Naive B cell (primary cell): ENCODE data around the gene SH3RF1. TPM values are rescaled to one million over a fixed set of nuclear protein-coding genes. Genes with fewer than 3 reads are reported as not detected.
A peak's percentile ranks its signal among the peaks of the same experiment; 100 is the strongest.

Source experiments
- ATAC-seq, 2 donors: fragments of 150-1000 bp; cut with Tn5 transposase; 2 replicates each; pipeline ENCODE4 v1.10.0; 2021; ENCODE audit warnings: low read depth in 2 of 2, mild to moderate bottlenecking in 2 of 2, moderate library complexity in 2 of 2
- DNase-seq: peaks from one replicate; pipeline ENCODE4 v3.0.0; 2022
- H3K27ac Mint-ChIP-seq, 6 donors: one replicate each; pipeline ENCODE4 v1.8.0; 2020 to 2022; ENCODE audit warnings: mild to moderate bottlenecking in 6 of 6, mixed read lengths in 6 of 6, moderate library complexity in 5 of 6, inconsistent platforms in 2 of 6
- H3K27me3 Mint-ChIP-seq, 3 donors: one replicate each; pipeline ENCODE4 v1.8.0; 2021 to 2022; ENCODE audit warnings: mixed read lengths in 3 of 3, mild to moderate bottlenecking in 1 of 3
- H3K36me3 Mint-ChIP-seq, 2 donors: one replicate each; pipeline ENCODE4 v1.8.0; 2020 to 2022; ENCODE audit warnings: mixed read lengths in 2 of 2, inconsistent platforms in 1 of 2, mild to moderate bottlenecking in 1 of 2
- H3K4me1 Mint-ChIP-seq, 3 donors: one replicate each; pipeline ENCODE4 v1.8.0; 2020 to 2022; ENCODE audit warnings: mixed read lengths in 3 of 3, inconsistent platforms in 1 of 3, mild to moderate bottlenecking in 1 of 3, moderate library complexity in 1 of 3
- H3K4me3 Mint-ChIP-seq, 8 donors: one replicate each; pipeline ENCODE4 v1.8.0; 2020 to 2022; ENCODE audit warnings: mild to moderate bottlenecking in 8 of 8, mixed read lengths in 8 of 8, moderate library complexity in 8 of 8, inconsistent platforms in 2 of 8
- H3K9me3 Mint-ChIP-seq, 7 donors: one replicate each; pipeline ENCODE4 v1.8.0; 2020 to 2022; ENCODE audit warnings: mixed read lengths in 7 of 7, mild to moderate bottlenecking in 5 of 7, inconsistent platforms in 2 of 7, moderate library complexity in 1 of 7
- polyA plus RNA-seq, 6 donors: library from polyadenylated mRNA; unstranded; fragments of 300-500 nt; fragmentation: Illumina TruSeq; gene quantifications; one replicate each; pipeline ENCODE4 v1.2.3, GENCODE V29; 2021; ENCODE audit warnings: low read depth in 6 of 6

SH3RF1 gene
- polyA plus RNA-seq, 6 donors from 2014 or later = 0.57 to 1.7 (median 1.1) TPM; not detected in 1

DNA sequence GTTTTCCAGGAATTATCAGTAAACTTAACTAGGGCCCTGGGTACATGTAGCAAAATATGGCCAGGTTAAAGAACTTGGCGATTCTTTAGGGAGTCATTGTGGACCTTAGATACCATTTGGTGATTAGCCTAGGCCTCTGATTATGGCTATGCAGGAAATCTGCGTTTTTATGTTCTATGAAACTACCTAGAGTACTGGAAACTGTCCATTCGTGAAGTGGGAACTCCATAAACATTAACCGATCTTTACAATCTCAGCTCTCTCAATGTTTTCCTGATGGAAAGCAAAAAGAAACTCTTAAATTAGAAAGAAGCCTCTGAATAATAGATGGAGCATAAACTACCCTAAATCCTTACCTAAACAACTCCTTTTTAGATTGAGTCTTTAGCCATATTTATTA lies 121.9 kb downstream of the SH3RF1 start:
- Mint-ChIP-seq H3K27me3 (no peaks in the 10 kb centered on the region), H3K4me3 (no peak overlapping the region), H3K27ac (no peak overlapping the region), H3K4me1 (no peaks in the 10 kb centered on the region), H3K9me3 (no peaks in the 10 kb centered on the region), H3K36me3 (no peaks in the 10 kb centered on the region)
- DNase-seq = no peak
- no peak for ATAC-seq

DNA sequence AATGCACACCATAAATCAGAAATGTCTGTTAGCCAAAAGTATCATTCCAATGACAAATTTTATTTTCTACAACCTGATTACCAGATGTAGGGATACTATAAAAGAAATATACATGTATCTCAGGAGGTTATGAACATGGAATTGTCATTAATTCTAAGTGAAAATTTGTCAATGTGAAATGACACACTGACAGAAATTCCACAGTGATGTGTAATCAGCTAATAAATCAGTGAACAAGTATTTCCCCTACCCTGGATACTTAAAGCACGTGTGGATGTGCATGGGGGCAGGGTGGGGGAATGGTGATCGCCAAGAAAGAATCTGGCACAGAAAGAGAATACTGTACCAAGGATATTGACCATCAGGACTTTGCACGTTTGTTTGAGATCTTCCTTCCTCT lies 123.6 kb downstream of the SH3RF1 start:
- Mint-ChIP-seq H3K27me3 (no peaks in the 10 kb centered on the region), H3K4me1 (no peaks in the 10 kb centered on the region), H3K9me3 (no peaks in the 10 kb centered on the region), H3K4me3 (no peak overlapping the region), H3K27ac (no peak overlapping the region), H3K36me3 (peaks cover 0 to 5% of the 10 kb centered on the region in 2 donors)
- DNase-seq (no peak), ATAC-seq (no peak)

DNA sequence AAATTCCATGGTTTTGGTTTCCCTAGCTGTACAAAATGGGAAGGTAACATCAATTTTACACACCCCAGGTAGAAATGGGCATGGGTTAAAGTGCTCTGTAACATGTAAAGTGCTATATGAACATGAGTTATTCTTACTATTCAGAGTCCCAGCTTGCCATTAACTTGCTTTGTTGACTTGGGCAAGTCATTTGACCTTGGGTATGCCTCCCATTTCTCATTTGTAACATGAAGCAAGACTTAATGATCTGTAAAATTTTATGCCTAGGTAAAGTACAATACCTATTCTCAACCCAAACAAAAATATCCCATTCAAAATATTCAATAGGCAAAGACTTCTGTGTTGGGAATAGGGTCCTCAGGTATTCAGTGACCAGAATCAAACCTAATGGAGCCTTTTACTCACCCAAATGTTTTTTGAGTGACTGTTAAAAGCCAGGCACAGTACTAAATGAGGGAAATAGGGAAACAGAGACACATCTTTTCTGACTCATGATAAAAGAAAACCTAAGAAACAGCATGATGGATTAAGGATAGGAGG lies 126.6 kb downstream of the SH3RF1 start:
- Mint-ChIP-seq H3K9me3 (no peaks in the 10 kb centered on the region), H3K4me3 (no peak overlapping the region), H3K27ac (peak overlapping the region in 1 of 6 donors; percentile 38), H3K4me1 (no peaks in the 10 kb centered on the region), H3K27me3 (no peaks in the 10 kb centered on the region), H3K36me3 (peaks cover 0 to 5% of the 10 kb centered on the region in 2 donors)
- DNase-seq = no peak
- no peak for ATAC-seq

DNA sequence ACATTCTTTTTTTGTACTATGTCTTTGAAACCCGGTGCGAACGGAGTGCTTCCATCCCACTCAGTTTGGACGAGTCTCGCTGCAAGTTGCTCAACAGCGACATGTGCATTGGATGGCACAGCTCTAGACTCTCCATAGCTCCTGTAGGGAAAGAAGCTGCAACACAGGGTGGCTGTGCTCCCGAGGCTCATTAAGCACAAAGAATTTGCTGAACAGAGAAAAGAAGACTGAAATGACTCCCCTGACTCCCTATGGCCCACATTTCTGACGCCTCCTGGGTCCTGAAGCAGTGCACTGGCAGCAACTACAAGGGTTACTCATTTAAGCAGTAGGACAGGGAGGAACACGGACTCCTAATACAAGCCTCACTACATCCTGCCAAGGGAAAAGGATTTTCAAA lies 127.4 kb downstream of the SH3RF1 start:
- no peaks in the 10 kb centered on the region for H3K27me3 Mint-ChIP-seq

DNA sequence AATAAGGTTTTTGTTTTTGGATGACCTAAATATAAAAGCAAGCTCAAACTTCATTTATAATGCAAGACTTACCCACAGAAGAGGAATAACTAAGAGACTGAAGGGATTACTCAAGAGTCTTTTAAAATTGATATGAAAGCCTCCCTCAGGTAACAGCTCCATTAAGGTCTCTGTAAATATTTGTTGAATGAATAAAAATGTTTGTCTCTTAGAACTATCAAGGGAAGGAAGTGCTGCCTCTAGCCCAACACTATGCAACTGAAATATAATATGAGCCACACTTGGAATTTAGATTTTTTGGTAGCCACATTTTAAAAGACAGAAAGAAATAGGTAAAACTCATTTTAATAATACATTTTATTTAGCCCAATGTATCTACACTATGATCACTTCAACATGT lies 127.8 kb downstream of the SH3RF1 start:
- H3K27ac Mint-ChIP-seq = no peak overlapping the region
- H3K36me3 Mint-ChIP-seq = peaks cover 0 to 5% of the 10 kb centered on the region in 2 donors
- no peak for DNase-seq
- no peaks in the 10 kb centered on the region for H3K27me3 Mint-ChIP-seq
- no peak overlapping the region for H3K4me3 Mint-ChIP-seq
- no peaks in the 10 kb centered on the region for H3K4me1 Mint-ChIP-seq
- no peaks in the 10 kb centered on the region for H3K9me3 Mint-ChIP-seq
- no peak for ATAC-seq

More for the DNA sequence above, 127.4 kb downstream of the SH3RF1 start:
- H3K9me3 Mint-ChIP-seq = no peaks in the 10 kb centered on the region
- DNase-seq (no peak), ATAC-seq (no peak)
- peak overlapping the region in 1 of 6 donors; percentile 42 for H3K27ac Mint-ChIP-seq
- no peaks in the 10 kb centered on the region for H3K4me1 Mint-ChIP-seq
- no peak overlapping the region for H3K4me3 Mint-ChIP-seq
- peaks cover 0 to 5% of the 10 kb centered on the region in 2 donors for H3K36me3 Mint-ChIP-seq

DNA sequence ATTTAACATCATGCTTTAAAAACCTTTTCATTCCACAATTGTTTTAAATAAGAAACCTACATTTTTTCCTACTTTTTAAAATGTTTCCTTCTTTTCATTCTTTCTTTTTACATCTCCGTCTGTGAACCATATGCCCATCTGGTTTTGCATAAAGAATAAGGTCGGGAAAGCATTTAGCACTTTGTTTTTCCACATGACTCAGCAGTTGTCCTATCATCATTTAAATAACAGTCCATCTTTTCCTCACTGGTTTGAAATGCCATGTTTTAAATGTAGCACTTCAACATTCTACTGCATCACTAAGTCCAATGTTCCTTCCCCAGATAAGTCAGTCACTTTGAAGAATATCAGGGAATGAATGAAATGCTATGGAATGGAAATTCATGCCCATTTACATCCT lies 128.4 kb downstream of the SH3RF1 start:
- DNase-seq (no peak), ATAC-seq (no peak)
- H3K27me3 Mint-ChIP-seq = no peaks in the 10 kb centered on the region
- no peak overlapping the region for H3K4me3 Mint-ChIP-seq
- H3K9me3 Mint-ChIP-seq = no peaks in the 10 kb centered on the region
- no peaks in the 10 kb centered on the region for H3K4me1 Mint-ChIP-seq
- no peak overlapping the region for H3K27ac Mint-ChIP-seq
- H3K36me3 Mint-ChIP-seq = peaks cover 0 to 5% of the 10 kb centered on the region in 2 donors

DNA sequence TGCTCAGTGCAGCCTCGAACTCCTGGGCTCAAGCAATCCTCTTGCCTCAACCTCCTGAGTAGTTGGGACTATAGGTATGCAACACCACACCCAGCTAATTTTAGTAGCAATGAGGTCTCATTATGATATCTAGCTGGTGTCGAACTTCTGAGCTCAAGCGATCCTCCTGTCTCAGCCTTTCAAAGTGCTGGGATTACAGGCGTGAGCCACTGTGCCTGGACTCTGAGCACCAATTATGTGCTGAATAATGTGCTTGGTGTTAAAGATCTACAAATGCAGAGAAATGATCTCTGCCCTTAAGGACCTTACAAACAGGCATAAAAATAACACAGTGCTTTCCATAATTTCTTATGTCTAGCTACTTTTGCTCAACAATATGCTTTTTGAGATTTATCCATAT lies 131.7 kb downstream of the SH3RF1 start:
- DNase-seq = no peak
- no peaks in the 10 kb centered on the region for H3K27me3 Mint-ChIP-seq
- no peak for ATAC-seq
- peaks cover 0 to 11% of the 10 kb centered on the region in 2 donors for H3K36me3 Mint-ChIP-seq
- H3K4me3 Mint-ChIP-seq = no peak overlapping the region
- H3K4me1 Mint-ChIP-seq = no peaks in the 10 kb centered on the region
- H3K9me3 Mint-ChIP-seq = no peaks in the 10 kb centered on the region
- H3K27ac Mint-ChIP-seq = no peak overlapping the region

DNA sequence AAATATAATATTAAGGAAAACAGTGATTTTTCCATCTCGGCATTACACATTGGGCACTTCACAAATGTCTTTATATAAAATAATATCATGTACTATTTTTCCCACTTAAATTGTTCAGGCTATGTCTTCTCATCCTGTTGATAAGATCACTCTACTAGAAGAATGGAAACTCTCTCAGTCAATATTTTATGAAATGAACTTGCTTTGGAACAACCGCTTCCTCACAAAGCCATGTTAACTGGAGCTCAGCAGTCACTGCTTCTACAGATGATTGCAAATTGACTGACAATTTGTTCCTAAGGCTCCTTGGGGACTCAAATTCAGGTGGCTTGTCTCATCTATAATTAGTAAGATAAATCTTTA lies 133.2 kb downstream of the SH3RF1 start:
- Mint-ChIP-seq H3K27ac (no peak overlapping the region), H3K4me1 (no peaks in the 10 kb centered on the region), H3K36me3 (peaks cover 0 to 9% of the 10 kb centered on the region in 2 donors), H3K9me3 (no peaks in the 10 kb centered on the region), H3K27me3 (no peaks in the 10 kb centered on the region), H3K4me3 (no peak overlapping the region)
- DNase-seq (no peak), ATAC-seq (no peak)

DNA sequence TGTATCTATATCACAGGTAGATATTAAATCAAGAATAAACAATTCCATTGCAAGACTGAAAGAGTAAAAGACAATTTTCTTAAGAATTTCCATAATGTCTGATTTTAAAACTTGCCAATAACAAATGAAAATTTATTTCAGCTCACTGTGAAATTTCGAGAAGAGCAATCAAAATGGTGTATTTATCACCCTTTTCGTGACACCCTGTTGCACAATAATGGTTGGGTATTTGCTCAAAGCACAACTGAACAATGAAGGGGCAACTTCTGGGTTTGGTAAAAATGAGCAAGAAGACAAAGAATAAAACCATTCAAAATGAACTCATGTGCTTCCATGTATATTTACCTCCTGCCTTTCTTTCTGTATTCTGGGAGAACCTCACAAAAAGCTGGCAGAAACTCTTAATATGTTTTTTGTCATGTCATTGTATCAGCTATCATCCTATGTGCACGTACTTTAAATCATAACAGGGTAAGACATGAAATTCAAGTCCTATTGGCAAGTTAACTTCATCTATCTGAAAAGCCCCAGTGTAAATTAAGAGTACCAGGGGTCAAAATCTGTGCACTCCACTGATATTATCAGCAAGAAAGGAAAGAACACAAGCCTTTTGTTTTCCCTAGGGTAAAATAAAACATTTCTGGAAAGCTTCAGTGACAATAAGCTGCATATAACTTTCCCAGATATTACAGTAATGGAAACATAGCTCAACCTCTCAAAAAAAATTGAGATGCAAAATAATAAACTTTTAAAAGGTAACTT lies 133.8 kb downstream of the SH3RF1 start:
- Mint-ChIP-seq H3K27me3 (no peaks in the 10 kb centered on the region), H3K36me3 (peaks cover 0 to 7% of the 10 kb centered on the region in 2 donors), H3K27ac (no peak overlapping the region), H3K4me1 (no peaks in the 10 kb centered on the region), H3K4me3 (no peak overlapping the region), H3K9me3 (no peaks in the 10 kb centered on the region)
- no peak for ATAC-seq
- no peak for DNase-seq

DNA sequence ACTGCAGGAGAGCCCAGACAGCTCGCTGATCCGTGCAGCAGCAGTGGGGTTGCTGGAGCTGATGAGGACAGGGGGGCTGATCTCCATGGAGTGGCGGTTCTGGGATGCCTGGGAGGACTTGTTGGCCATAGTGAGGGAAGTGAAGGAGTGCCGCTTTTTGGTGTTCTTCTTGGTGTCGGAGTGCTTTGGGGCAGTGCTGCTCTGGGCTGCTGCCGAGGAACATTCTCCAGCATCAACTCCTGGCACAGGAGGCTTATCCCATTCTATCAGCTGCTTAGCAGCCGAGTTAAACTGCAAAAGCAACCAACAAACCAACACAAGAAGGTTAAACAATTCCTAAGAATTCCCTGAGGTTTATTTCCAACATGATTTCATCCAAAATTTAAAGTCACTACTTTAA lies 134.4 kb downstream of the SH3RF1 start:
- no peaks in the 10 kb centered on the region for H3K4me1 Mint-ChIP-seq
- H3K27ac Mint-ChIP-seq = no peak overlapping the region
- H3K36me3 Mint-ChIP-seq = peaks cover 0 to 7% of the 10 kb centered on the region in 2 donors
- H3K9me3 Mint-ChIP-seq = no peaks in the 10 kb centered on the region
- no peak for DNase-seq
- H3K4me3 Mint-ChIP-seq = no peak overlapping the region
- H3K27me3 Mint-ChIP-seq = no peaks in the 10 kb centered on the region
- no peak for ATAC-seq

DNA sequence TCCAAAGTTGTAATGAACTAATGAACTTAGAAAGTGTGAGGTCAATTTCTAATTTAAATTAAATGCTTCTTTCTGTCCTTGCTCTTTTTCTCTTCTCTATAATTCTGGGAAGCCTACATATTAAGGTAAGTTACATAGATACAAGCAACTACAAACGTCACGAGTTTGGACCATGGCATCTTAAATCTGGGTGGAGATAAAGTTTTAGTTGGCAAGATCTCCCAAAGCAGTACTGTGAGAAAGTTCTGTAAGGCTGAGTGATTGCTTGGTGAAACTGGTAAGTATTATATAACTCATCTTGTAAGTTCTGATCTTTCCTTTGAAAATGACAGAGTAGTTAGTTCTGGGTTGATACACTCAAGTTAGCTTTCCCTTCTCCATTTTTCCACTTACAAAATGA lies 135.0 kb downstream of the SH3RF1 start:
- Mint-ChIP-seq H3K27ac (no peak overlapping the region), H3K4me1 (no peaks in the 10 kb centered on the region), H3K36me3 (peaks cover 0 to 7% of the 10 kb centered on the region in 2 donors), H3K27me3 (no peaks in the 10 kb centered on the region), H3K9me3 (no peaks in the 10 kb centered on the region), H3K4me3 (no peak overlapping the region)
- DNase-seq (no peak), ATAC-seq (no peak)

DNA sequence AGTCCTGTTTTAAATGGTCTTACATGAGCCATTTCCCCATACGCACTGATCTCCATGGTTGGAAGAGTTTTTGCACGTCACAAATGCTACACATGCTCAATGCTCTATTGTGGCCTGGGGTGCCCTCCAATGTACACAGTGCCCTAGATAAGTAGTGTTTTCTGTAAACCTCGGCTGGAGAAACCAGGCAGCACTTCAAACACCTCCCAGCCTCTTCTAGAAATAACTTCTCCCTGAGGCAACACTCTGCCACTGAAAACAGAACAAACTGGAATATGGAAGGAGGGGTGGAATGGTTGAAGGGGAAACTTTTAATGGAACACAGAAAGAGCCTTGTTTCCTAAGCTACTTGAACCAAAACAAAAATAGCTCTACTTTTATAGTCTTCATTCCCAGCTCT lies 136.8 kb downstream of the SH3RF1 start:
- no peak for DNase-seq
- Mint-ChIP-seq H3K36me3 (peaks cover 0 to 7% of the 10 kb centered on the region in 2 donors), H3K27ac (no peak overlapping the region), H3K27me3 (no peaks in the 10 kb centered on the region), H3K4me1 (no peaks in the 10 kb centered on the region), H3K4me3 (no peak overlapping the region), H3K9me3 (no peaks in the 10 kb centered on the region)
- no peak for ATAC-seq

DNA sequence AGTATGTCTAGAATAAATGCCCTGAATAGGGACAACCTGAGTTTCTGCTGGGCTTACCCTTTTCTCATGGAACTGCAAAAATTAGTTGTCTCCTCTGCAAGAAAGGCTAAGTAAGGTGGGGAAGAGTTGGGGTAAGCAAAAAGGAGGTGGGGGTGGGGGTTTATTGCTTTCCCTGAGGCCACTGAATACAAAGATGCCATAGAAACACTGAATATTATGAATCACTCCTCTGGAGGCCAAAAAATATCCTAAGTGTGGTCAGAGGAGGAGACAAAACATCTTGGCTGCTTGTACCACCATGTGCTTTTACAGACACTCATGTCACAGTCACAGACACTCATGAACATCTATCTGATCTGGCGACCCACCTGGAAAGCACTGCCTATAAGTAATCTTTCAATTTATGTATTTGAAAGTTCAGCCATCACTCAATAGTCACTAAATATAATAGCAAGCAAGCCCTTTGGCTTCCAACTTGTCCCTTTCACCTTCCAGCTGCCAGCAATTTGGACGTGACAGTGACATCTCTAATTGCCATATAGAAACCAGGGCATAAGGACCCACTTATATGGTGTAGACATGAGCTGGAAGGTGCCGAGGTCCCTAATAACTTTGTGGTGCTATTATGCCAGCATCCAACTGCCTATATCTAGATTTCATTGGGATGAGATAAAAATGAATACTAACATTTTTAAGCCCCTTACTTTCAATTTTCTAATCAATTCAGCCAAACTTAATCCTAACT lies 138.0 kb downstream of the SH3RF1 start:
- H3K36me3 Mint-ChIP-seq = peaks cover 0 to 7% of the 10 kb centered on the region in 2 donors
- H3K4me3 Mint-ChIP-seq = no peak overlapping the region
- H3K27ac Mint-ChIP-seq = peak overlapping the region in 1 of 6 donors; percentile 3
- H3K27me3 Mint-ChIP-seq = no peaks in the 10 kb centered on the region
- DNase-seq (no peak), ATAC-seq (no peak)
- no peaks in the 10 kb centered on the region for H3K4me1 Mint-ChIP-seq
- no peaks in the 10 kb centered on the region for H3K9me3 Mint-ChIP-seq

DNA sequence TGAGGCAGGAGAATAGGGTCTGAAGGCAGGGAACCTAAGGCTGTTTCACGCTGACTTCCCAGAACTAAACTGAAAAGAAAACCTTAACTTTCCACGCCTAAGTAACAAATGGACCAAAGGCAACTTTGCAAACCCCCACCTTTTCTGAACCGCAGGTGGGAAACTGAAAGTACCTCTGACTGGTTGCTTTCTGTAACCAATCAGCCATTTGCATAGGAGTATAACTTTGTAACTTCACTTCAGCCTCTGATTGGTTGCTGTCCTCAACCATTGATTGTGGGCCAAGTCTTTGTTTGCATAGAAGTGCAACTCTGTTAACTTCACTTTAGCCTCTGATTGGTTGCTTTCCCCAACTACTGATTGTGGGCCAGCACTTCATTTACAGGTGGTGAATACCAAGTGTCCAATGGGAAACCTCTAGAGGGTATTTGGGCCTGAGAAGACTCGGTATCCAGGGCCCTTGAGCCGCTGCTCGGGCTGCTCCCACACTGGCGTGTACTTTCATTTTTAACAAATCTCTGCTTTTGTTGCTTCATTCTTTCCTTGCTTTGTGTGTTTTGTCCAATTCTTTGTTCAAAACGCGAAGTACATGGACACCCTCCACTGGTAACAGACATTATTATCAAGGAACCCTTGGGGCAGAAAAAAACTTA lies 139.1 kb downstream of the SH3RF1 start:
- H3K4me1 Mint-ChIP-seq = no peaks in the 10 kb centered on the region
- DNase-seq (no peak), ATAC-seq (no peak)
- peak overlapping the region in 1 of 6 donors; percentile 3 for H3K27ac Mint-ChIP-seq
- H3K27me3 Mint-ChIP-seq = no peaks in the 10 kb centered on the region
- H3K9me3 Mint-ChIP-seq = no peaks in the 10 kb centered on the region
- H3K4me3 Mint-ChIP-seq = no peak overlapping the region
- H3K36me3 Mint-ChIP-seq = peaks cover 0 to 7% of the 10 kb centered on the region in 2 donors
